B cell (primary cell): ENCODE results near the gene TMEM131L. TPM values are rescaled to one million over a fixed set of nuclear protein-coding genes. Genes with fewer than 3 reads are reported as not detected.

ENCODE experiments used
- ATAC-seq: fragments of 200-7000 bp; cut with Tn5 transposase; one replicate; pipeline ENCODE4 v1.10.0; 2021; ENCODE audit warnings: low read depth, mild to moderate bottlenecking, moderate number of reproducible peaks, moderate library complexity
- CTCF ChIA-PET: fragments of 350-600 bp; sonication (Branson Sonifier 250); formaldehyde crosslinking; loops from one replicate; lab custom pipeline; 2021; ENCODE audit warnings: antibody characterized with exemption, inconsistent platforms; lab: Charles Lee
- POLR2A ChIA-PET: fragments of 350-600 bp; sonication (Branson Sonifier 250); formaldehyde crosslinking; loops from one replicate; lab custom pipeline; 2021; ENCODE audit warnings: antibody characterized with exemption; lab: Charles Lee
- DNase-seq: peaks from one replicate; pipeline ENCODE4 v3.0.0; 2013
- H2AFZ ChIP-seq: 2 replicates; pipeline ENCODE4 v1.6.1; 2012; ENCODE audit warnings: mild to moderate bottlenecking, low read depth, low read length; ENCODE audit not compliant: insufficient read depth, poor library complexity, severe bottlenecking
- H3K27ac ChIP-seq, 2 donors: 1 replicate in 1 of 2; 2 replicates in 1 of 2; pipeline ENCODE4 v1.5.1; 2012 to 2013; ENCODE audit warnings: low read length in 2 of 2, mild to moderate bottlenecking in 2 of 2, moderate library complexity in 1 of 2
- H3K27me3 ChIP-seq, 4 experiments: fragments of 200-600 bp in 1 of 4; sonication (generic) in 1 of 4; replicated peaks in 1 of 4; 1 replicate in 2 of 4; 2 replicates in 2 of 4; pipeline versions ENCODE4 v1.6.1 to v1.7.0; 2013 to 2016; ENCODE audit warnings: low read length in 3 of 4, mild to moderate bottlenecking in 2 of 4, mixed read lengths in 1 of 4, moderate library complexity in 1 of 4; ENCODE audit not compliant: insufficient read depth in 4 of 4, control insufficient read depth in 3 of 4; ENCODE audit errors: control extremely low read depth in 1 of 4
- H3K36me3 ChIP-seq, 2 experiments: replicated peaks in 1 of 2; 1 replicate in 1 of 2; 2 replicates in 1 of 2; pipeline versions ENCODE4 v1.6.1 to v1.7.1; 2013; ENCODE audit warnings: low read length in 1 of 2; ENCODE audit not compliant: insufficient read depth in 2 of 2, control insufficient read depth in 1 of 2; ENCODE audit errors: control extremely low read depth in 1 of 2, extremely low read depth in 1 of 2
- H3K4me1 ChIP-seq, 2 donors: fragments of 200-600 bp in 1 of 2; sonication (generic) in 1 of 2; 1 replicate in 1 of 2; 2 replicates in 1 of 2; pipeline versions ENCODE4 v1.5.1 to v1.6.1; 2013 to 2017; ENCODE audit warnings: low read length in 2 of 2; ENCODE audit not compliant: control insufficient read depth in 2 of 2, insufficient read depth in 2 of 2
- H3K4me2 ChIP-seq: replicated peaks from 2 replicates; pipeline ENCODE3; 2012; ENCODE audit warnings: mild to moderate bottlenecking, low read depth, low read length; ENCODE audit not compliant: poor library complexity, severe bottlenecking
- H3K4me3 ChIP-seq, 5 experiments: fragments of 200-600 bp in 1 of 5; sonication (generic) in 1 of 5; 1 replicate in 3 of 5; 2 replicates in 2 of 5; pipeline versions ENCODE4 v1.5.1 to v1.7.0; 2011 to 2016; ENCODE audit warnings: low read length in 4 of 5, mild to moderate bottlenecking in 4 of 5, low read depth in 2 of 5, control low read depth in 1 of 5, moderate library complexity in 1 of 5; ENCODE audit not compliant: insufficient read depth in 1 of 5; ENCODE audit errors: control extremely low read depth in 1 of 5, extremely low read depth in 1 of 5
- H3K79me2 ChIP-seq: fragments of 200-600 bp; sonication (generic); one replicate; pipeline ENCODE4 v1.6.0; 2016; ENCODE audit warnings: low read length; ENCODE audit not compliant: control insufficient read depth, insufficient read depth
- H3K9ac ChIP-seq: fragments of 200-600 bp; sonication (generic); 2 replicates; pipeline ENCODE4 v1.6.1; 2017; ENCODE audit warnings: mild to moderate bottlenecking, low read length, moderate library complexity
- H3K9me3 ChIP-seq, 3 donors: one replicate each; pipeline versions ENCODE4 v1.6.1 to v1.7.1; 2013; ENCODE audit warnings: low read length in 2 of 3; ENCODE audit not compliant: control insufficient read depth in 2 of 3, insufficient read depth in 1 of 3; ENCODE audit errors: control extremely low read depth in 1 of 3
- H4K20me1 ChIP-seq: 2 replicates; pipeline ENCODE4 v1.6.0; 2012; ENCODE audit warnings: mild to moderate bottlenecking, low read length; ENCODE audit not compliant: insufficient read depth, control insufficient read depth, poor library complexity, severe bottlenecking
- H3K27ac Mint-ChIP-seq: one replicate; pipeline ENCODE4 v1.8.0; 2021; ENCODE audit warnings: mixed read lengths
- H3K27me3 Mint-ChIP-seq: one replicate; pipeline ENCODE4 v1.8.0; 2021; ENCODE audit warnings: mixed read lengths
- H3K4me1 Mint-ChIP-seq: one replicate; pipeline ENCODE4 v1.8.0; 2021; ENCODE audit warnings: mixed read lengths
- H3K4me3 Mint-ChIP-seq: one replicate; pipeline ENCODE4 v1.8.0; 2021; ENCODE audit warnings: mixed read lengths
- H3K9me3 Mint-ChIP-seq: one replicate; pipeline ENCODE4 v1.8.0; 2022; ENCODE audit warnings: mixed read lengths; ENCODE audit not compliant: insufficient read depth
- CTCF ChIP-seq: fragments of 200-600 bp; IDR thresholded peaks from one replicate; pipeline ENCODE4 v1.8.0; 2022; ENCODE audit warnings: antibody characterized with exemption, mild to moderate bottlenecking
- EZH2 ChIP-seq: IDR thresholded peaks from 2 replicates; pipeline ENCODE4 v1.6.1; 2012; ENCODE audit warnings: borderline replicate concordance, low read depth, mild to moderate bottlenecking, moderate library complexity, low read length; ENCODE audit not compliant: insufficient read depth, poor library complexity, severe bottlenecking
- WGBS: methylation state at CpG from one replicate; pipeline ENCODE4 v1.1.5; 2013; ENCODE audit warnings: missing lambda C conversion rate; ENCODE audit not compliant: insufficient coverage; 5-methylcytosine and 5-hydroxymethylcytosine counted together
- intact Hi-C: fragments of 100-400 bp; cut with micrococcal nuclease; formaldehyde crosslinking; loops from one replicate; pipeline ENCODE4 v1.10.0; 2022
- polyA plus RNA-seq: library from polyadenylated mRNA; depleted of rRNA; stranded (reverse); fragments of >200 nt; gene quantifications from 2 replicates; pipeline ENCODE4 v1.2.3, GENCODE V29; 2012
- total RNA-seq, 2 donors: library from RNA; stranded (reverse); fragments of 120-200 nt in 1 of 2; gene quantifications; 1 replicate in 1 of 2; 2 replicates in 1 of 2; pipeline versions ENCODE4 v1.2.3 to v1.2.4, GENCODE V29; 2013 to 2022

Gene TMEM131L
- total and polyA plus RNA-seq, 2 donors (not counting 1 experiment from before 2014, with no cell fraction given): 56.4 to 120 TPM

GRCh38 chr4:153521999-153522801, 56.0 kb downstream of the TMEM131L start:
- no peaks in the 10 kb centered on the region for H3K9me3 Mint-ChIP-seq
- no peaks in the 10 kb centered on the region for H3K27me3 Mint-ChIP-seq
- peak overlapping the region; percentile 52 for H3K4me2 ChIP-seq
- H3K9me3 ChIP-seq: no peaks in the 10 kb centered on the region
- ChIA-PET POLR2A (interaction anchor here (0.7 to 1.6 kb wide), 6 partner anchors 12 to 94 kb away, joined by 3 to 4 read pairs (median 3); partner anchors contain the start of gene TMEM131L), CTCF (interaction anchor here (0.6 to 2.6 kb wide), 10 partner anchors 9 to 89 kb away, joined by 3 to 13 read pairs (median 4); partner anchors contain the start of gene TMEM131L)
- H3K4me3 ChIP-seq: peak overlapping the region in 3 of 5 experiments; percentile 14 to 51 (median 17)
- H3K4me3 Mint-ChIP-seq: peak overlapping the region; percentile 82
- H3K27ac Mint-ChIP-seq: peak overlapping the region; percentile 88
- no peak for TF ChIP-seq CTCF
- no peak for TF ChIP-seq EZH2
- peaks cover 91 to 96% of the 10 kb centered on the region in 2 donors for H3K4me1 ChIP-seq
- H4K20me1 ChIP-seq: peaks cover 80% of the 10 kb centered on the region
- no peaks in the 10 kb centered on the region for H3K27me3 ChIP-seq
- peak; percentile 29 for ATAC-seq
- H3K36me3 ChIP-seq: peaks cover 3 to 23% of the 10 kb centered on the region in 2 experiments
- peak; percentile 66 for DNase-seq
- H2AFZ ChIP-seq: peak overlapping the region; percentile 0
- H3K27ac ChIP-seq: peak overlapping the region; percentile 61 to 87
- H3K9ac ChIP-seq: peak overlapping the region; percentile 2
- peaks cover 96% of the 10 kb centered on the region for H3K4me1 Mint-ChIP-seq
- intact Hi-C loops: loop anchor here (1.0 to 5.0 kb wide), 5 partner anchors 15 to 175 kb away; no protein-coding TSS in a partner anchor
- WGBS: 21% methylated on average over 17 of the region's 17 CpGs
- H3K79me2 ChIP-seq: peaks cover 100% of the 10 kb centered on the region
